B cell (primary cell): Measurements from ENCODE around the gene CAMK2G. TPM values are rescaled to one million over a fixed set of nuclear protein-coding genes. Genes with fewer than 3 reads are reported as not detected.
"Not testable (repeated sequence)": the region's sequence is repeated elsewhere in the genome, so short reads cannot be mapped to it uniquely, and the experiment has no call there.

ENCODE experiments used
- ATAC-seq: fragments of 200-7000 bp; cut with Tn5 transposase; one replicate; pipeline ENCODE4 v1.10.0; 2021; ENCODE audit warnings: low read depth, mild to moderate bottlenecking, moderate number of reproducible peaks, moderate library complexity
- CTCF ChIA-PET: fragments of 350-600 bp; sonication (Branson Sonifier 250); formaldehyde crosslinking; loops from one replicate; lab custom pipeline; 2021; ENCODE audit warnings: antibody characterized with exemption, inconsistent platforms; lab: Charles Lee
- POLR2A ChIA-PET: fragments of 350-600 bp; sonication (Branson Sonifier 250); formaldehyde crosslinking; loops from one replicate; lab custom pipeline; 2021; ENCODE audit warnings: antibody characterized with exemption; lab: Charles Lee
- DNase-seq: peaks from one replicate; pipeline ENCODE4 v3.0.0; 2013
- H2AFZ ChIP-seq: 2 replicates; pipeline ENCODE4 v1.6.1; 2012; ENCODE audit warnings: mild to moderate bottlenecking, low read depth, low read length; ENCODE audit not compliant: insufficient read depth, poor library complexity, severe bottlenecking
- H3K27ac ChIP-seq, 2 donors: 1 replicate in 1 of 2; 2 replicates in 1 of 2; pipeline ENCODE4 v1.5.1; 2012 to 2013; ENCODE audit warnings: low read length in 2 of 2, mild to moderate bottlenecking in 2 of 2, moderate library complexity in 1 of 2
- H3K27me3 ChIP-seq, 4 experiments: fragments of 200-600 bp in 1 of 4; sonication (generic) in 1 of 4; replicated peaks in 1 of 4; 1 replicate in 2 of 4; 2 replicates in 2 of 4; pipeline versions ENCODE4 v1.6.1 to v1.7.0; 2013 to 2016; ENCODE audit warnings: low read length in 3 of 4, mild to moderate bottlenecking in 2 of 4, mixed read lengths in 1 of 4, moderate library complexity in 1 of 4; ENCODE audit not compliant: insufficient read depth in 4 of 4, control insufficient read depth in 3 of 4; ENCODE audit errors: control extremely low read depth in 1 of 4
- H3K36me3 ChIP-seq, 2 experiments: replicated peaks in 1 of 2; 1 replicate in 1 of 2; 2 replicates in 1 of 2; pipeline versions ENCODE4 v1.6.1 to v1.7.1; 2013; ENCODE audit warnings: low read length in 1 of 2; ENCODE audit not compliant: insufficient read depth in 2 of 2, control insufficient read depth in 1 of 2; ENCODE audit errors: control extremely low read depth in 1 of 2, extremely low read depth in 1 of 2
- H3K4me1 ChIP-seq, 2 donors: fragments of 200-600 bp in 1 of 2; sonication (generic) in 1 of 2; 1 replicate in 1 of 2; 2 replicates in 1 of 2; pipeline versions ENCODE4 v1.5.1 to v1.6.1; 2013 to 2017; ENCODE audit warnings: low read length in 2 of 2; ENCODE audit not compliant: control insufficient read depth in 2 of 2, insufficient read depth in 2 of 2
- H3K4me2 ChIP-seq: replicated peaks from 2 replicates; pipeline ENCODE3; 2012; ENCODE audit warnings: mild to moderate bottlenecking, low read depth, low read length; ENCODE audit not compliant: poor library complexity, severe bottlenecking
- H3K4me3 ChIP-seq, 5 experiments: fragments of 200-600 bp in 1 of 5; sonication (generic) in 1 of 5; 1 replicate in 3 of 5; 2 replicates in 2 of 5; pipeline versions ENCODE4 v1.5.1 to v1.7.0; 2011 to 2016; ENCODE audit warnings: low read length in 4 of 5, mild to moderate bottlenecking in 4 of 5, low read depth in 2 of 5, control low read depth in 1 of 5, moderate library complexity in 1 of 5; ENCODE audit not compliant: insufficient read depth in 1 of 5; ENCODE audit errors: control extremely low read depth in 1 of 5, extremely low read depth in 1 of 5
- H3K79me2 ChIP-seq: fragments of 200-600 bp; sonication (generic); one replicate; pipeline ENCODE4 v1.6.0; 2016; ENCODE audit warnings: low read length; ENCODE audit not compliant: control insufficient read depth, insufficient read depth
- H3K9ac ChIP-seq: fragments of 200-600 bp; sonication (generic); 2 replicates; pipeline ENCODE4 v1.6.1; 2017; ENCODE audit warnings: mild to moderate bottlenecking, low read length, moderate library complexity
- H3K9me3 ChIP-seq, 3 donors: one replicate each; pipeline versions ENCODE4 v1.6.1 to v1.7.1; 2013; ENCODE audit warnings: low read length in 2 of 3; ENCODE audit not compliant: control insufficient read depth in 2 of 3, insufficient read depth in 1 of 3; ENCODE audit errors: control extremely low read depth in 1 of 3
- H4K20me1 ChIP-seq: 2 replicates; pipeline ENCODE4 v1.6.0; 2012; ENCODE audit warnings: mild to moderate bottlenecking, low read length; ENCODE audit not compliant: insufficient read depth, control insufficient read depth, poor library complexity, severe bottlenecking
- H3K27ac Mint-ChIP-seq: one replicate; pipeline ENCODE4 v1.8.0; 2021; ENCODE audit warnings: mixed read lengths
- H3K27me3 Mint-ChIP-seq: one replicate; pipeline ENCODE4 v1.8.0; 2021; ENCODE audit warnings: mixed read lengths
- H3K4me1 Mint-ChIP-seq: one replicate; pipeline ENCODE4 v1.8.0; 2021; ENCODE audit warnings: mixed read lengths
- H3K4me3 Mint-ChIP-seq: one replicate; pipeline ENCODE4 v1.8.0; 2021; ENCODE audit warnings: mixed read lengths
- H3K9me3 Mint-ChIP-seq: one replicate; pipeline ENCODE4 v1.8.0; 2022; ENCODE audit warnings: mixed read lengths; ENCODE audit not compliant: insufficient read depth
- EZH2 ChIP-seq: IDR thresholded peaks from 2 replicates; pipeline ENCODE4 v1.6.1; 2012; ENCODE audit warnings: borderline replicate concordance, low read depth, mild to moderate bottlenecking, moderate library complexity, low read length; ENCODE audit not compliant: insufficient read depth, poor library complexity, severe bottlenecking
- WGBS: methylation state at CpG from one replicate; pipeline ENCODE4 v1.1.5; 2013; ENCODE audit warnings: missing lambda C conversion rate; ENCODE audit not compliant: insufficient coverage; 5-methylcytosine and 5-hydroxymethylcytosine counted together
- intact Hi-C: fragments of 100-400 bp; cut with micrococcal nuclease; formaldehyde crosslinking; loops from one replicate; pipeline ENCODE4 v1.10.0; 2022
- polyA plus RNA-seq: library from polyadenylated mRNA; depleted of rRNA; stranded (reverse); fragments of >200 nt; gene quantifications from 2 replicates; pipeline ENCODE4 v1.2.3, GENCODE V29; 2012
- total RNA-seq, 2 donors: library from RNA; stranded (reverse); fragments of 120-200 nt in 1 of 2; gene quantifications; 1 replicate in 1 of 2; 2 replicates in 1 of 2; pipeline versions ENCODE4 v1.2.3 to v1.2.4, GENCODE V29; 2013 to 2022
- TF ChIP-seq, protein P1 (sequence below): fragments of 200-600 bp; IDR thresholded peaks from one replicate; pipeline ENCODE4 v1.8.0; 2022; ENCODE audit warnings: antibody characterized with exemption, mild to moderate bottlenecking

CAMK2G gene
- total and polyA plus RNA-seq, 2 donors (not counting 1 experiment from before 2014, with no cell fraction given), result 42.7 to 48.7 TPM

DNA sequence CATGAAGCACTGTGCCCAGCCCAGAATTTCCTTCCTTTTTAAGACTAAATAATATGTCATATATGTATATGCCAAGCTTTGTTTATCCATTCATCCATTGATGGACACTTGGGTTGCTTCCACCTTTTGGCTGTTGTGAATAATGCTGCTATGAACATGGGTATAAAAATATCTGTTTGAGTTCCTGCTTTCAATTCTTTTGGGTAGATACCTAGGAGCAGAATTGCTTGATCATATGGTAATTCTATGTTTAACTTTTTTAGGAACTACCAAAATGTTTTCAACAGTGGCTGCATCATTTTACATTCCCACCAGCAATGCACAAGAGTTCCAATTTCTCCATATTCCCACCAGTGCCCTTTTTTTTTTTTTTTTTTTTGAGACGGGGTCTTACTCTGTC is 23.3 kb upstream of the CAMK2G start:
- no peaks in the 10 kb centered on the region for H3K4me1 Mint-ChIP-seq
- no peak overlapping the region for H3K4me3 Mint-ChIP-seq
- no peaks in the 10 kb centered on the region for H3K4me1 ChIP-seq
- H3K9me3 ChIP-seq, result no peaks in the 10 kb centered on the region
- DNase-seq (no peak), ATAC-seq (no peak)
- no peak overlapping the region for H3K4me2 ChIP-seq
- H2AFZ ChIP-seq, result no peak overlapping the region
- no peak overlapping the region for H3K27ac Mint-ChIP-seq
- no peaks in the 10 kb centered on the region for H3K79me2 ChIP-seq
- ChIA-PET CTCF (interaction anchor here (1.7 to 2.1 kb wide), 2 partner anchors 8 to 11 kb away, joined by 5 to 6 read pairs; no protein-coding TSS in a partner anchor), POLR2A (no interaction called here)
- no peak overlapping the region for H3K27ac ChIP-seq
- H3K36me3 ChIP-seq, result no peaks in the 10 kb centered on the region
- peaks cover 7% of the 10 kb centered on the region for H3K27me3 Mint-ChIP-seq
- H3K9me3 Mint-ChIP-seq, result no peaks in the 10 kb centered on the region
- TF ChIP-seq, protein P1, sequence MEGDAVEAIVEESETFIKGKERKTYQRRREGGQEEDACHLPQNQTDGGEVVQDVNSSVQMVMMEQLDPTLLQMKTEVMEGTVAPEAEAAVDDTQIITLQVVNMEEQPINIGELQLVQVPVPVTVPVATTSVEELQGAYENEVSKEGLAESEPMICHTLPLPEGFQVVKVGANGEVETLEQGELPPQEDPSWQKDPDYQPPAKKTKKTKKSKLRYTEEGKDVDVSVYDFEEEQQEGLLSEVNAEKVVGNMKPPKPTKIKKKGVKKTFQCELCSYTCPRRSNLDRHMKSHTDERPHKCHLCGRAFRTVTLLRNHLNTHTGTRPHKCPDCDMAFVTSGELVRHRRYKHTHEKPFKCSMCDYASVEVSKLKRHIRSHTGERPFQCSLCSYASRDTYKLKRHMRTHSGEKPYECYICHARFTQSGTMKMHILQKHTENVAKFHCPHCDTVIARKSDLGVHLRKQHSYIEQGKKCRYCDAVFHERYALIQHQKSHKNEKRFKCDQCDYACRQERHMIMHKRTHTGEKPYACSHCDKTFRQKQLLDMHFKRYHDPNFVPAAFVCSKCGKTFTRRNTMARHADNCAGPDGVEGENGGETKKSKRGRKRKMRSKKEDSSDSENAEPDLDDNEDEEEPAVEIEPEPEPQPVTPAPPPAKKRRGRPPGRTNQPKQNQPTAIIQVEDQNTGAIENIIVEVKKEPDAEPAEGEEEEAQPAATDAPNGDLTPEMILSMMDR, result no peak
- no peak for TF ChIP-seq EZH2
- intact Hi-C loops, result no loop called here
- peaks cover 0 to 13% (median 0%) of the 10 kb centered on the region in 4 experiments for H3K27me3 ChIP-seq
- WGBS, result 75% methylated on average over 1 of the region's 1 CpG
- H3K4me3 ChIP-seq, result no peak overlapping the region
- H4K20me1 ChIP-seq, result no peaks in the 10 kb centered on the region
- no peak overlapping the region for H3K9ac ChIP-seq

DNA sequence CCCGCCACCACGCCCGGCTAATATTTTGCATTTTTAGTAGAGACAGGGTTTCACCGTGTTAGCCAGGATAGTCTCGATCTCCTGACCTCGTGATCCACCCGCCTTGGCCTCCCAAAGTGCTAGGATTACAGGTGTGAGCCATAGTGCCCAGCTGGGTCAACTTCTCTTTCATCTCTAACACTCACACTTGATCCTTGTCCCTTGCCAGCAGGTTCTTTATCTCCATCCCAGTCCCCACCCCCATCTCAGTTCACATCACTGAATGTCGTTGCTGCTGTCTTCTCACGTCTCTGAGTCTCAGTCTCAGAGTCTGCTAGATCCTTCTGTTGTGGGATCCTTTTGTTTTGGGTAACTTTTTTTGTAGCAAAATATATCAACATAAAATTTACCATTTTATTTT is 21.0 kb upstream of the CAMK2G start:
- DNase-seq, H3K79me2 ChIP-seq, H3K9ac ChIP-seq, H3K27ac ChIP-seq, H3K27me3 Mint-ChIP-seq, H4K20me1 ChIP-seq, H3K4me2 ChIP-seq, H3K4me3 Mint-ChIP-seq, intact Hi-C loops, H2AFZ ChIP-seq, H3K27ac Mint-ChIP-seq, H3K27me3 ChIP-seq, H3K9me3 ChIP-seq, H3K4me3 ChIP-seq, H3K9me3 Mint-ChIP-seq, H3K4me1 Mint-ChIP-seq, H3K4me1 ChIP-seq, H3K36me3 ChIP-seq, ATAC-seq: not testable (repeated sequence)
- CTCF ChIA-PET, result interaction anchor here (2.0 kb wide), 1 partner anchor 9 kb away, joined by 11 read pairs; no protein-coding TSS in a partner anchor
- 100% methylated on average over 7 of the region's 9 CpGs for WGBS
- POLR2A ChIA-PET, result interaction anchor here (0.6 kb wide), 1 partner anchor 118 kb away, joined by 3 read pairs; no protein-coding TSS in a partner anchor
